Transverse colon (tissue), 3 donors: ENCODE results near the gene VAMP8.

Experiments used
- EP300 ChIP-seq: sonication (generic); formaldehyde crosslinking; IDR thresholded peaks from one replicate; pipeline ENCODE4 v1.6.1; 2017; ENCODE audit warnings: antibody characterized with exemption, low read depth
- POLR2A ChIP-seq: fragments of 450-650 bp; IDR thresholded peaks from one replicate; pipeline ENCODE4 v1.6.1; 2016; ENCODE audit warnings: antibody characterized with exemption, mild to moderate bottlenecking, moderate library complexity
- TF ChIP-seq, protein P1 (sequence below), 5 experiments: fragments of 200-600 bp in 3 of 5; fragments of 450-650 bp in 2 of 5; sonication (generic) in 3 of 5; IDR thresholded peaks; 1 replicate in 2 of 5; 2 replicates in 3 of 5; pipeline ENCODE4 v1.5.1; 2016 to 2017; ENCODE audit warnings: antibody characterized with exemption in 5 of 5, inconsistent platforms in 3 of 5, mild to moderate bottlenecking in 2 of 5, moderate library complexity in 1 of 5

DNA sequence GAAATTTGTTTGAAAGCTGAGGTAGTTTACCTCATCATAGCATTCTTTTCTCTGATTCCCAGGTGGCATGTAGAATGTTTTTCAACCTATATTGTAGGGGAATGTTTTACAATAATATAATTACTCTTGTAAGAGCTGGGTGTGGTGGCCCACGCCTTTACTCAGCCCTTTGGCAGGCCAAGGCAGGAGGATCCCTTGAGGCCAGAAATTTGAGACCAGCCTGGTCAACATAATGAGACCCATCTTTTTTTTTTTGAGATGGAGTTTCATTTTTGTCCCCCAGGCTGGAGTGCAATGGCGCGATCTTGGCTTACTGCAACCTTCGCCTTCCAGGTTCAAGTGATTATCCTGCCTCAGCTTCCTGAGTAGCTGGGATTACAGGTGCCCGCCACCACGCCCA lies 42.2 kb downstream of the VAMP8 start:
- TF ChIP-seq, protein P1, sequence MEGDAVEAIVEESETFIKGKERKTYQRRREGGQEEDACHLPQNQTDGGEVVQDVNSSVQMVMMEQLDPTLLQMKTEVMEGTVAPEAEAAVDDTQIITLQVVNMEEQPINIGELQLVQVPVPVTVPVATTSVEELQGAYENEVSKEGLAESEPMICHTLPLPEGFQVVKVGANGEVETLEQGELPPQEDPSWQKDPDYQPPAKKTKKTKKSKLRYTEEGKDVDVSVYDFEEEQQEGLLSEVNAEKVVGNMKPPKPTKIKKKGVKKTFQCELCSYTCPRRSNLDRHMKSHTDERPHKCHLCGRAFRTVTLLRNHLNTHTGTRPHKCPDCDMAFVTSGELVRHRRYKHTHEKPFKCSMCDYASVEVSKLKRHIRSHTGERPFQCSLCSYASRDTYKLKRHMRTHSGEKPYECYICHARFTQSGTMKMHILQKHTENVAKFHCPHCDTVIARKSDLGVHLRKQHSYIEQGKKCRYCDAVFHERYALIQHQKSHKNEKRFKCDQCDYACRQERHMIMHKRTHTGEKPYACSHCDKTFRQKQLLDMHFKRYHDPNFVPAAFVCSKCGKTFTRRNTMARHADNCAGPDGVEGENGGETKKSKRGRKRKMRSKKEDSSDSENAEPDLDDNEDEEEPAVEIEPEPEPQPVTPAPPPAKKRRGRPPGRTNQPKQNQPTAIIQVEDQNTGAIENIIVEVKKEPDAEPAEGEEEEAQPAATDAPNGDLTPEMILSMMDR (IDR thresholded peaks at IDR 0.05): no peak
- no peak for TF ChIP-seq POLR2A
- no peak for TF ChIP-seq EP300
